Prostate gland (tissue), 2 donors: ENCODE data around the gene TCF7L1. TPM values are rescaled to one million over a fixed set of nuclear protein-coding genes. Genes with fewer than 3 reads are reported as not detected.

Experiments
- DNase-seq: peaks from one replicate; pipeline ENCODE4 v3.0.0-alpha.2; 2019; ENCODE audit warnings: low spot score
- H3K27ac ChIP-seq, 2 donors: fragments of 200-600 bp; sonication (generic); 2 replicates each; pipeline ENCODE4 v1.5.1; 2017 to 2019
- H3K27me3 ChIP-seq: fragments of 200-600 bp; sonication (generic); replicated peaks from 2 replicates; pipeline ENCODE4 v1.5.1; 2019; ENCODE audit not compliant: insufficient read depth
- H3K36me3 ChIP-seq, 2 donors: fragments of 200-600 bp; sonication (generic); 1 replicate in 1 of 2; 2 replicates in 1 of 2; pipeline versions ENCODE4 v1.5.1 to v1.8.1; 2017 to 2019
- H3K4me1 ChIP-seq: fragments of 200-600 bp; sonication (generic); replicated peaks from 2 replicates; pipeline ENCODE4 v1.5.1; 2019
- H3K4me3 ChIP-seq, 2 donors: fragments of 200-600 bp; sonication (generic); 2 replicates each; pipeline ENCODE4 v1.5.1; 2017 to 2019
- H3K9me3 ChIP-seq: fragments of 200-600 bp; sonication (generic); 2 replicates; pipeline ENCODE4 v1.5.1; 2017
- POLR2A ChIP-seq: fragments of 450-650 bp; IDR thresholded peaks from one replicate; pipeline ENCODE4 v1.6.1; 2016; ENCODE audit warnings: antibody characterized with exemption, mild to moderate bottlenecking
- POLR2AphosphoS5 ChIP-seq: sonication (generic); formaldehyde crosslinking; IDR thresholded peaks from one replicate; pipeline ENCODE4 v1.6.1; 2017; ENCODE audit warnings: antibody characterized with exemption
- WGBS: methylation state at CpG from one replicate; pipeline ENCODE4 v1.1.5; 2018; 5-methylcytosine and 5-hydroxymethylcytosine counted together
- intact Hi-C: fragments of 100-400 bp; cut with DNase I; formaldehyde crosslinking; loops from one replicate; pipeline ENCODE4 v1.14.2; 2022
- small RNA-seq, 2 donors: library from RNA; depleted of rRNA; stranded (forward); fragments of <200 nt; gene quantifications; one replicate each; pipeline ENCODE3, GENCODE V24; 2016
- total RNA-seq, 2 donors: library from RNA; depleted of rRNA; stranded (reverse); fragments of >200 nt; gene quantifications; one replicate each; pipeline ENCODE4 v1.1.0, GENCODE V29; 2016
- TF ChIP-seq, protein P1 (sequence below), 4 experiments: fragments of 200-600 bp in 2 of 4; fragments of 450-650 bp in 2 of 4; sonication (generic) in 2 of 4; IDR thresholded peaks; 1 replicate in 3 of 4; 2 replicates in 1 of 4; pipeline ENCODE4 v1.5.1; 2016 to 2019; ENCODE audit warnings: antibody characterized with exemption in 4 of 4, mild to moderate bottlenecking in 2 of 4, moderate library complexity in 2 of 4

Gene TCF7L1
- total RNA-seq, 2 donors from 2014 or later = 2.6 to 7.0 TPM

DNA sequence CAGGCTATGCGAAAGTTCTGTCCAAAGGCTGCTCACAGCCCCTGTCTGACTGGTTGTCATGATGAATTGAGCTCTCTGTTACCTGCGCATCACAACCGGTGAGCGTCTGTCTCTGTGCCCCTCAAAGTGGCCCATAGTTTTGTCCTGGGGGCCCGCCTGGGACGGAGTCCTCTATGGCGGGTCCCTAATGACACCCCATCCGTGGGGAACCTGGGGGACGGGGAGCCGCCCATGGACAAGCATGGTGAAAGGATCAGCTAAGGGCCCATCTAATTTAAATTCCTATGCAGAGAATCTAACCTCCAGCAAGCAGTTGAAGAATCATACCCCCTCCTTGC lies 221.8 kb downstream of the TCF7L1 start:
- TF ChIP-seq, protein P1, sequence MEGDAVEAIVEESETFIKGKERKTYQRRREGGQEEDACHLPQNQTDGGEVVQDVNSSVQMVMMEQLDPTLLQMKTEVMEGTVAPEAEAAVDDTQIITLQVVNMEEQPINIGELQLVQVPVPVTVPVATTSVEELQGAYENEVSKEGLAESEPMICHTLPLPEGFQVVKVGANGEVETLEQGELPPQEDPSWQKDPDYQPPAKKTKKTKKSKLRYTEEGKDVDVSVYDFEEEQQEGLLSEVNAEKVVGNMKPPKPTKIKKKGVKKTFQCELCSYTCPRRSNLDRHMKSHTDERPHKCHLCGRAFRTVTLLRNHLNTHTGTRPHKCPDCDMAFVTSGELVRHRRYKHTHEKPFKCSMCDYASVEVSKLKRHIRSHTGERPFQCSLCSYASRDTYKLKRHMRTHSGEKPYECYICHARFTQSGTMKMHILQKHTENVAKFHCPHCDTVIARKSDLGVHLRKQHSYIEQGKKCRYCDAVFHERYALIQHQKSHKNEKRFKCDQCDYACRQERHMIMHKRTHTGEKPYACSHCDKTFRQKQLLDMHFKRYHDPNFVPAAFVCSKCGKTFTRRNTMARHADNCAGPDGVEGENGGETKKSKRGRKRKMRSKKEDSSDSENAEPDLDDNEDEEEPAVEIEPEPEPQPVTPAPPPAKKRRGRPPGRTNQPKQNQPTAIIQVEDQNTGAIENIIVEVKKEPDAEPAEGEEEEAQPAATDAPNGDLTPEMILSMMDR (IDR thresholded peaks at IDR 0.05) = no peak
- TF ChIP-seq POLR2A (no peak), POLR2AphosphoS5 (no peak)
- intact Hi-C loops = no loop called here
- Histone ChIP-seq H3K4me1 (no peaks in the 10 kb centered on the region), H3K9me3 (no peaks in the 10 kb centered on the region), H3K27ac (peak overlapping the region; percentile 76 to 79), H3K4me3 (peak overlapping the region; percentile 54 to 73), H3K36me3 (peaks cover 0 to 4% of the 10 kb centered on the region in 2 donors), H3K27me3 (no peaks in the 10 kb centered on the region)
- no peak for DNase-seq
- WGBS = 4% methylated on average over 10 of the region's 10 CpGs

DNA sequence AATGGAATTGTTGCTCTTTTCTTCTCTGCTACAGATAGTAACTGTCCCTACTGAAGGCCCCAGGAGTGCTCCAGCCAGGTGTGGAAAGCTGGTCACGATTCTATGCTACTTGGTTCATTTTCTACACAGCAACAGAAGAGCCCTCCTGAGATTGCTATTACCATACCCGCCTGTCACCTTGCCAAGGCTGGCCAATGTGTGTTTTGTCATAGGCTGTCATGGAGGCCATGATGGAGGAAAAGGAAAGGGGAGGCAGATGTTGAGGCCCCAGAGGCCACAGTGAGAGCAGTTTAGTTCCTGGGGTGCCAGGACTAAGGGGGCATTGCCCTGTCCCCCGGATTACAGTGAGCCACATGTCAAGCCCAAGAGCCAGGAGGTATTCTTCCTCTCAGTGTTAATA lies 222.3 kb downstream of the TCF7L1 start:
- WGBS = 67% methylated on average over 3 of the region's 3 CpGs
- Histone ChIP-seq H3K27me3 (no peaks in the 10 kb centered on the region), H3K4me1 (no peaks in the 10 kb centered on the region), H3K4me3 (peak overlapping the region; percentile 54 to 73), H3K9me3 (no peaks in the 10 kb centered on the region), H3K27ac (no peak overlapping the region), H3K36me3 (peaks cover 0 to 4% of the 10 kb centered on the region in 2 donors)
- TF ChIP-seq POLR2AphosphoS5 (no peak), POLR2A (no peak)
- TF ChIP-seq, protein P1 (IDR thresholded peaks at IDR 0.05) = no peak
- intact Hi-C loops = no loop called here
- DNase-seq = no peak

DNA sequence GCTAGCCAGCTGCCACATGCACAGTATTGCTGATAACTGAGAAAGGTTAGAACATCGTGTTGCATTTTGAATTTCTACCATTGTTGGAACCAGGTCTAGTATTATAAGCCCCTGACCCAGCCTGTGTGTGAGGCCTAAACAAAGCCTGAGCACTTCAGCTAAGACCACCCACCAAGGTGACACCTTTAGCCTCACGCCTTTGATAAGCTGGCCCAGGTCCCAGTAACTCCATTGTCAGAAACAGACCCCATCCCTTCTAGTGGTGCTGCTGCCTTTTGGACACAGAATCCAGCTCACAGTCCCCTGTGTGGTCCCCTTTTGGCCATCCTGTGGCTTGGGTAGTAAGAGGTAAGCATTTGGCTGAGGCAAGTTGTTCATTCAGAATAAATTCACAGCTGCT lies 223.0 kb downstream of the TCF7L1 start:
- Histone ChIP-seq H3K9me3 (no peaks in the 10 kb centered on the region), H3K4me3 (no peak overlapping the region), H3K27me3 (no peaks in the 10 kb centered on the region), H3K4me1 (no peaks in the 10 kb centered on the region), H3K36me3 (peaks cover 0 to under 1% of the 10 kb centered on the region in 2 donors), H3K27ac (no peak overlapping the region)
- WGBS = 86% methylated on average over 2 of the region's 2 CpGs
- TF ChIP-seq POLR2A = no peak
- TF ChIP-seq, protein P1 (IDR thresholded peaks at IDR 0.05) = no peak
- no peak for TF ChIP-seq POLR2AphosphoS5
- DNase-seq = no peak
- intact Hi-C loops = no loop called here

DNA sequence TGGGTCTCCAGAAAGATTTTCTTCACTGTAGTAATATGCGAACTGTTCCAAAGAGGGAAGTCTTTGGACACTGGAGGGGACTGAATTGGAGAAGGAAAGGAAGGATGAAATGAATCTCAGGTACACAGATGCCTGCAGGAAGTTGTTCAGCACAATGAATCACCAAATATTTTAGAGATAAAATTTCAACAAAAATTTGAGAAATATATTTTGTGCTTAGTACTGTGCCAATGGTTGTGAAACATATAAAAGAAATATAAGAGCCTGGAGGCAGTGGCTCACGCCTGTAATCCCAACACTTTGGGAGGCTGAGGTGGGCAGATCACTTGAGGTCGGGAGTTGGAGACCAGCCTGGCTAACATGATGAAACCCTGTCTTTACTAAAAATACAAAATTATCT lies 224.5 kb downstream of the TCF7L1 start:
- no peak overlapping the region for H3K27ac ChIP-seq
- H3K36me3 ChIP-seq = no peaks in the 10 kb centered on the region
- no peaks in the 10 kb centered on the region for H3K9me3 ChIP-seq
- H3K4me3 ChIP-seq = no peak overlapping the region
- 89% methylated on average over 3 of the region's 3 CpGs for WGBS
- no peaks in the 10 kb centered on the region for H3K4me1 ChIP-seq
- TF ChIP-seq, protein P1 (IDR thresholded peaks at IDR 0.05) = no peak
- no peak for TF ChIP-seq POLR2A
- TF ChIP-seq POLR2AphosphoS5 = no peak
- no peak for DNase-seq
- no peaks in the 10 kb centered on the region for H3K27me3 ChIP-seq
- intact Hi-C loops = no loop called here

Small RNA genes lying within 50 kb of the gene (small RNA-seq; reads per million reads assigned to genes)
- gene AC093162.1 (0 reads per million in 2 donors), gene RF00019 (0 reads per million in 2 donors), gene RNU6-674P (0 reads per million in 2 donors)

Other genes starting within 250 kb of the TCF7L1 start
- 1,000 to 10,000 TPM; 1,100 to 3,014 TPM for gene TMSB10, start 227.7 kb upstream of the TCF7L1 start, total RNA-seq
- 10 to 100 TPM; 20.5 to 33.1 TPM for gene KCMF1, start 162.2 kb upstream of the TCF7L1 start, total RNA-seq
- gene TGOLN2, start 194.6 kb downstream of the TCF7L1 start, total RNA-seq = 100 to 1,000 TPM; 140 to 165 TPM
- gene RETSAT, start 221.1 kb downstream of the TCF7L1 start, total RNA-seq = 10 to 100 TPM; 51.1 to 72.6 TPM
- gene ELMOD3, start 221.4 kb downstream of the TCF7L1 start, total RNA-seq = 10 to 100 TPM; 31.6 to 32.1 TPM